Mesenchymal stem cell (in vitro differentiated cells and primary cell): Measurements from ENCODE around the gene RDH14.

Source experiments
- DNase-seq: peaks from one replicate; pipeline ENCODE4 v3.0.0-alpha.2; 2013
- H2AFZ ChIP-seq: one replicate; pipeline ENCODE4 v1.6.1; 2013; ENCODE audit warnings: low read depth, mild to moderate bottlenecking, control low read depth, inconsistent platforms, low read length, moderate library complexity
- H2AK5ac ChIP-seq: 2 replicates; pipeline ENCODE4 v1.6.1; 2013; ENCODE audit warnings: low read length, moderate library complexity, mild to moderate bottlenecking, inconsistent platforms; ENCODE audit not compliant: severe bottlenecking
- H2BK120ac ChIP-seq: one replicate; pipeline ENCODE4 v1.6.1; 2013; ENCODE audit warnings: low read depth, mild to moderate bottlenecking, inconsistent platforms, low read length, moderate library complexity
- H2BK12ac ChIP-seq, 2 experiments: one replicate each; pipeline ENCODE4 v1.6.1; 2013; ENCODE audit warnings: inconsistent platforms in 2 of 2, low read length in 2 of 2, mild to moderate bottlenecking in 2 of 2, moderate library complexity in 2 of 2, control low read depth in 1 of 2
- H2BK15ac ChIP-seq: one replicate; pipeline ENCODE4 v1.6.1; 2013; ENCODE audit warnings: mild to moderate bottlenecking, low read depth, inconsistent platforms; ENCODE audit not compliant: poor library complexity, severe bottlenecking
- H2BK5ac ChIP-seq: 2 replicates; pipeline ENCODE4 v1.6.1; 2013; ENCODE audit warnings: low read depth, mild to moderate bottlenecking, low read length, control low read depth, inconsistent platforms; ENCODE audit not compliant: poor library complexity, severe bottlenecking
- H3K14ac ChIP-seq, 2 experiments: one replicate each; pipeline ENCODE4 v1.6.1; 2013; ENCODE audit warnings: inconsistent platforms in 2 of 2, low read length in 2 of 2, control low read depth in 1 of 2, mild to moderate bottlenecking in 1 of 2, moderate library complexity in 1 of 2
- H3K18ac ChIP-seq, 2 experiments: one replicate each; pipeline ENCODE4 v1.6.1; 2013; ENCODE audit warnings: inconsistent platforms in 2 of 2, low read length in 2 of 2, control low read depth in 1 of 2, low read depth in 1 of 2, mild to moderate bottlenecking in 1 of 2
- H3K23ac ChIP-seq, 2 experiments: one replicate each; pipeline ENCODE4 v1.6.1; 2013; ENCODE audit warnings: inconsistent platforms in 2 of 2, low read length in 2 of 2, mild to moderate bottlenecking in 2 of 2, moderate library complexity in 2 of 2, control low read depth in 1 of 2
- H3K27ac ChIP-seq: 2 replicates; pipeline ENCODE4 v1.5.1; 2013; ENCODE audit warnings: mild to moderate bottlenecking, moderate library complexity, low read length, control low read depth, inconsistent platforms; ENCODE audit not compliant: poor library complexity, severe bottlenecking
- H3K27me3 ChIP-seq, 2 experiments: 2 replicates each; pipeline versions ENCODE4 v1.6.1 to v1.7.0; 2013; ENCODE audit warnings: low read length in 2 of 2, mild to moderate bottlenecking in 2 of 2, moderate library complexity in 2 of 2, control low read depth in 1 of 2, inconsistent platforms in 1 of 2; ENCODE audit not compliant: control insufficient read depth in 1 of 2, insufficient read depth in 1 of 2
- H3K36me3 ChIP-seq, 2 experiments: 2 replicates each; pipeline versions ENCODE4 v1.6.1 to v1.7.0; 2013; ENCODE audit warnings: low read length in 2 of 2, control low read depth in 1 of 2, inconsistent platforms in 1 of 2, low read depth in 1 of 2, mild to moderate bottlenecking in 1 of 2; ENCODE audit not compliant: insufficient read depth in 2 of 2, control insufficient read depth in 1 of 2
- H3K4ac ChIP-seq, 2 experiments: one replicate each; pipeline ENCODE4 v1.6.1; 2013; ENCODE audit warnings: inconsistent platforms in 2 of 2, low read length in 2 of 2, mild to moderate bottlenecking in 2 of 2, moderate library complexity in 2 of 2, control low read depth in 1 of 2, low read depth in 1 of 2
- H3K4me1 ChIP-seq: 2 replicates; pipeline ENCODE4 v1.6.1; 2013; ENCODE audit warnings: low read depth, low read length, control low read depth; ENCODE audit not compliant: control insufficient read depth, insufficient read depth
- H3K4me2 ChIP-seq: 2 replicates; pipeline ENCODE4 v1.6.1; 2013; ENCODE audit warnings: low read length, mild to moderate bottlenecking, inconsistent platforms; ENCODE audit not compliant: poor library complexity, severe bottlenecking
- H3K4me3 ChIP-seq, 2 experiments: 2 replicates each; pipeline versions ENCODE4 v1.5.1 to v1.7.0; 2013; ENCODE audit warnings: low read length in 2 of 2, mild to moderate bottlenecking in 2 of 2, control low read depth in 1 of 2, low read depth in 1 of 2; ENCODE audit not compliant: insufficient read depth in 1 of 2
- H3K79me1 ChIP-seq: replicated peaks from 2 replicates; pipeline ENCODE4 v1.6.1; 2013; ENCODE audit warnings: mild to moderate bottlenecking, control low read depth, low read length, inconsistent platforms; ENCODE audit not compliant: poor library complexity, severe bottlenecking
- H3K9ac ChIP-seq: 2 replicates; pipeline ENCODE4 v1.7.0; 2013; ENCODE audit warnings: mild to moderate bottlenecking, low read length, moderate library complexity
- H3K9me3 ChIP-seq: 2 replicates; pipeline ENCODE4 v1.7.0; 2013; ENCODE audit warnings: mild to moderate bottlenecking, low read length; ENCODE audit not compliant: control insufficient read depth
- H4K8ac ChIP-seq: one replicate; pipeline ENCODE4 v1.6.1; 2013; ENCODE audit warnings: inconsistent platforms, mild to moderate bottlenecking, low read length, moderate library complexity
- H4K91ac ChIP-seq: one replicate; pipeline ENCODE4 v1.6.1; 2013; ENCODE audit warnings: mild to moderate bottlenecking, low read length, inconsistent platforms
- WGBS: methylation state at CpG from one replicate; pipeline ENCODE4 v1.1.7; 2013; ENCODE audit warnings: mixed read lengths; 5-methylcytosine and 5-hydroxymethylcytosine counted together

Gene RDH14

DNA sequence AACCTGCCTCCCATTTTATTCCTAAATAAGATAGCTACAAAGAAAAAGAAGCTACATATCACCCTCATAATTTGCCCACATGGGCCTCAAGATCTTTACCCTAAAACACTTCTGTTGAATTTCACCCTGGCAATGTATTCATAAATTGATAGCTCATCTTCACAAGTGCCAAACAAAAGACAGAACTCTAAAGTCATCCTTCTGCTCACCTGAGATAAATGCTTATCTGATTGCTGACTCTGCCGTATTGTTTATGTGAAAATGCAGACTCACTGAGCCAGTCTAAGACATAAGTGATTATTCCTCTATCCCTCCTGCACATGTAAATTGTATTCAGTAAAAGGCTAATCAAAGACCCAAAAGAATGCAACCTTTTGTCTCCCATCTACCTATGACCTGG, 2.0 kb downstream of the RDH14 start:
- no peak overlapping the region for H2BK120ac ChIP-seq
- H2AFZ ChIP-seq: no peak overlapping the region
- no peak overlapping the region for H2BK5ac ChIP-seq
- H3K9ac ChIP-seq: no peak overlapping the region
- no peak overlapping the region for H2BK12ac ChIP-seq
- H3K79me1 ChIP-seq: peaks cover 20% of the 10 kb centered on the region
- H3K36me3 ChIP-seq: peaks cover 3 to 34% of the 10 kb centered on the region in 2 experiments
- no peak overlapping the region for H3K4ac ChIP-seq
- H3K27ac ChIP-seq: no peak overlapping the region
- H2AK5ac ChIP-seq: peak overlapping the region; percentile 41
- no peak overlapping the region for H4K8ac ChIP-seq
- H3K4me1 ChIP-seq: no peaks in the 10 kb centered on the region
- H4K91ac ChIP-seq: no peak overlapping the region
- no peak overlapping the region for H3K18ac ChIP-seq
- no peak for DNase-seq
- H3K9me3 ChIP-seq: peaks cover 8% of the 10 kb centered on the region
- H3K23ac ChIP-seq: no peak overlapping the region
- no peaks in the 10 kb centered on the region for H3K27me3 ChIP-seq
- no peak overlapping the region for H3K14ac ChIP-seq
- 90% methylated on average over 1 of the region's 1 CpG for WGBS
- peak overlapping the region in 1 of 2 experiments; percentile 84 for H3K4me3 ChIP-seq
- H3K4me2 ChIP-seq: no peak overlapping the region
- H2BK15ac ChIP-seq: no peak overlapping the region

DNA sequence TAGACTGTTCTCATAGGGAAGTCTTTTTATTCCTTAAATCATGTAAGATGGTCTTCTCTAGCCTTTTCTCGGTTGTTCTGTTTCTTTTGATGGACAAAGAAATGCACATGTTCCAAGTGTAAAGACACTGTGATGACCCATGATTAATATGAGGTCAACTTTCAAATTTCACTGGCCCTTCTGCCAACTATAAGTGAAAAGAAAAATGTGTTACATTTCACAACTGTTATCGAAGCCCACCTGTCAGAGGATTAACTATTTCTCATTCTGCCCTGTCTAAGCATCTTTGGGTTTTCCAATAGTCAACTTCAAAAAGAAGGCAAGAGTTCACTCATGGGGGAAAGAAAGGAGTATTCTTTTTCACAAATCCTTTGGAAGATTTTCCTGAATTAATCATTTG, 3.3 kb downstream of the RDH14 start:
- H3K14ac ChIP-seq: no peak overlapping the region
- H2AK5ac ChIP-seq: no peak overlapping the region
- H4K91ac ChIP-seq: no peak overlapping the region
- no peak overlapping the region for H4K8ac ChIP-seq
- H2AFZ ChIP-seq: no peak overlapping the region
- H2BK5ac ChIP-seq: no peak overlapping the region
- no peak overlapping the region for H2BK12ac ChIP-seq
- H3K4me1 ChIP-seq: no peaks in the 10 kb centered on the region
- H3K4me3 ChIP-seq: no peak overlapping the region
- 71% methylated on average over 1 of the region's 2 CpGs for WGBS
- no peak overlapping the region for H3K4me2 ChIP-seq
- DNase-seq: no peak
- no peak overlapping the region for H3K18ac ChIP-seq
- H3K36me3 ChIP-seq: peaks cover 3 to 31% of the 10 kb centered on the region in 2 experiments
- no peaks in the 10 kb centered on the region for H3K9me3 ChIP-seq
- no peak overlapping the region for H2BK120ac ChIP-seq
- no peak overlapping the region for H2BK15ac ChIP-seq
- no peaks in the 10 kb centered on the region for H3K27me3 ChIP-seq
- peaks cover 20% of the 10 kb centered on the region for H3K79me1 ChIP-seq
- no peak overlapping the region for H3K23ac ChIP-seq
- H3K27ac ChIP-seq: no peak overlapping the region
- H3K9ac ChIP-seq: no peak overlapping the region
- no peak overlapping the region for H3K4ac ChIP-seq

DNA sequence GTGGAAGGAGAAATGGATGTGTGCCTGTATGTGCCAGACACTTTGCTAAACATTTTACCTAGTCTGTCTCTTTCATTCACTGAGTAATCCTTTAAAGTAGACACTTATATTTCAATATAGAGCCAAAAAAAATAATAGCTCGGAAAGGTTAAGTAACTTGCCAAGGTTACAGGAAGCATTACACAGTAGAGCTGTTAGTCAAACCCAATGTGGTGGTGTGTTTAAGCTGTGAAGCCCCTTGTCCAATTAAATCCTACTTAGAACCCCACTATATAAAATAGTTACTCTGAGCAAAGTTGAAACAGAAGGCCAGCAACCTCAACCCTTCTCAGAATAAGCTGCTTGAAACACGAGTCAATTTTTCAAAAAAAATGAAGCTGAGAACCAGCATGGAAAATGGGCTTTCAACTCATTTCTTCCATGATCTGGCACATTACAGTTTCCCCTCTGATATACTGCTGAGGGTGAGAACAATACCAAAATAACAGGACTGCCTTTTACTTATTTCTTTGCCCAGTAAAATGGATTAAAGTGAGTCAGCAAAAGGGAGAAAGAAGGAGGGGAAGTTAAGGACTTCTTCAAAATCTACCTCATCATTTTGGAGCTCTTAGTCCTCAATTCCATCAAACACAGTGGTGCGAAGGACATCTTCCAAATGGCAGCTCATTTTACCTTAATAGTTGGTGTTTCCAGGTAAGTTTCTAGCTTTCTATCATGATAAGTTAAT, 7.9 kb downstream of the RDH14 start:
- Histone ChIP-seq H3K18ac (no peak overlapping the region), H3K14ac (no peak overlapping the region), H3K4me1 (no peaks in the 10 kb centered on the region), H2BK15ac (no peak overlapping the region), H3K4me2 (no peak overlapping the region), H2BK12ac (no peak overlapping the region), H3K79me1 (peaks cover 14% of the 10 kb centered on the region), H2BK120ac (no peak overlapping the region), H4K8ac (no peak overlapping the region), H2BK5ac (no peak overlapping the region), H3K4me3 (no peak overlapping the region), H4K91ac (no peak overlapping the region), H3K4ac (no peak overlapping the region), H3K36me3 (peaks cover 3 to 31% of the 10 kb centered on the region in 2 experiments), H2AK5ac (no peak overlapping the region), H3K9me3 (no peaks in the 10 kb centered on the region), H3K27ac (no peak overlapping the region), H2AFZ (no peak overlapping the region), H3K9ac (no peak overlapping the region), H3K23ac (no peak overlapping the region), H3K27me3 (no peaks in the 10 kb centered on the region)
- 100% methylated on average over 1 of the region's 3 CpGs for WGBS
- no peak for DNase-seq

DNA sequence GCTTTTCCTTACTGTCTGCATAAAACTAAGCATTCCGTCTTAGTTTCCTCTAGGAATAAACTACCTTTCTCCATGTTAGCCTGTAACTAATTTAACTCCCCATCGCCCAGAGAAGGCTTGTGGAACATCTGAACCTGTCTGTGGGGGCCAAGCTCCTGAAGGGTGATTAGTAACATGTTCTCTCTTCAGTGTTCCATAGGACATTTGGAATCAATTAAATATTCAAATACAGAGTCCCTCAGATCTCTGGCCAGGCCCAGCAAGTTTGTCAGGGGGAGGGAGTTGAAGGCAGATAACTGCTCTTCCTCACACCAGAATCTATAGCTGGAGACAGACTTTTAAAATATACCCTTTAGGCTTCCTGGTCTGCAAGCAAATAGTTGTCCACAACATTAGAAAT, 8.8 kb downstream of the RDH14 start:
- peaks cover 13% of the 10 kb centered on the region for H3K79me1 ChIP-seq
- no peak overlapping the region for H3K27ac ChIP-seq
- no peak overlapping the region for H3K4me2 ChIP-seq
- H4K8ac ChIP-seq: no peak overlapping the region
- H2BK12ac ChIP-seq: no peak overlapping the region
- H3K36me3 ChIP-seq: peaks cover 3 to 29% of the 10 kb centered on the region in 2 experiments
- H3K23ac ChIP-seq: no peak overlapping the region
- no peaks in the 10 kb centered on the region for H3K4me1 ChIP-seq
- H3K18ac ChIP-seq: no peak overlapping the region
- no peak for DNase-seq
- no peak overlapping the region for H2BK5ac ChIP-seq
- H3K4me3 ChIP-seq: no peak overlapping the region
- H3K14ac ChIP-seq: no peak overlapping the region
- no peak overlapping the region for H3K4ac ChIP-seq
- no peaks in the 10 kb centered on the region for H3K27me3 ChIP-seq
- no CpG with 5 or more reads among the region's 2 CpGs for WGBS
- H2BK15ac ChIP-seq: no peak overlapping the region
- no peak overlapping the region for H3K9ac ChIP-seq
- no peaks in the 10 kb centered on the region for H3K9me3 ChIP-seq
- H2AK5ac ChIP-seq: no peak overlapping the region
- no peak overlapping the region for H2AFZ ChIP-seq
- no peak overlapping the region for H2BK120ac ChIP-seq
- no peak overlapping the region for H4K91ac ChIP-seq
